Osteoblast (primary cell): Measurements from ENCODE around the gene EHD4. TPM values are rescaled to one million over a fixed set of nuclear protein-coding genes. Genes with fewer than 3 reads are reported as not detected.
A peak's percentile ranks its signal among the peaks of the same experiment; 100 is the strongest.

Source experiments
- DNase-seq: peaks from one replicate; pipeline ENCODE4 v3.0.0; 2011; ENCODE audit warnings: low spot score, mixed read lengths; ENCODE audit not compliant: insufficient read length; ENCODE audit errors: missing footprints
- H2AFZ ChIP-seq: 2 replicates; pipeline ENCODE4 v1.6.0; 2011; ENCODE audit warnings: mild to moderate bottlenecking, low read length
- H3K27ac ChIP-seq: 2 replicates; pipeline ENCODE4 v1.5.1; 2011; ENCODE audit warnings: mild to moderate bottlenecking, low read depth, low read length, moderate library complexity
- H3K27me3 ChIP-seq: 2 replicates; pipeline ENCODE4 v1.6.0; 2012; ENCODE audit warnings: mild to moderate bottlenecking, control low read depth, inconsistent platforms, low read length, moderate library complexity; ENCODE audit not compliant: insufficient read depth
- H3K36me3 ChIP-seq: 2 replicates; pipeline ENCODE4 v1.5.1; 2011; ENCODE audit warnings: mild to moderate bottlenecking, low read length, control low read depth, moderate library complexity; ENCODE audit not compliant: insufficient read depth
- H3K4me1 ChIP-seq: 2 replicates; pipeline ENCODE4 v1.5.1; 2011; ENCODE audit warnings: mild to moderate bottlenecking, low read length, control low read depth, moderate library complexity; ENCODE audit not compliant: insufficient read depth
- H3K4me2 ChIP-seq: 2 replicates; pipeline ENCODE4 v1.6.0; 2011; ENCODE audit warnings: mild to moderate bottlenecking, low read length; ENCODE audit not compliant: insufficient read depth
- H3K4me3 ChIP-seq: fragments of 200-600 bp; sonication (generic); 3 replicates; pipeline ENCODE4 v1.5.1; 2012; ENCODE audit warnings: mild to moderate bottlenecking, low read length, inconsistent platforms; ENCODE audit not compliant: insufficient read depth
- H3K79me2 ChIP-seq: 2 replicates; pipeline ENCODE4 v1.6.0; 2012; ENCODE audit warnings: mild to moderate bottlenecking, low read length, control low read depth, inconsistent platforms; ENCODE audit not compliant: insufficient read depth
- H3K9me3 ChIP-seq: 2 replicates; pipeline ENCODE4 v1.5.1; 2011; ENCODE audit warnings: low read depth, low read length, control low read depth
- H4K20me1 ChIP-seq: 2 replicates; pipeline ENCODE4 v1.6.0; 2012; ENCODE audit warnings: mild to moderate bottlenecking, low read length, control low read depth; ENCODE audit not compliant: insufficient read depth
- total RNA-seq: library from RNA; depleted of rRNA; stranded (reverse); fragments of >200 nt; gene quantifications from 2 replicates; pipeline ENCODE4 v1.2.3, GENCODE V29; 2012
- TF ChIP-seq, protein P1 (sequence below): IDR thresholded peaks from 2 replicates; pipeline ENCODE4 v1.5.1; 2011; ENCODE audit warnings: mild to moderate bottlenecking, low read depth, low read length, moderate library complexity; ENCODE audit errors: extremely low read depth

The EHD4 gene
- 15.9 and 18.0 TPM in 2 replicates for total RNA-seq

DNA sequence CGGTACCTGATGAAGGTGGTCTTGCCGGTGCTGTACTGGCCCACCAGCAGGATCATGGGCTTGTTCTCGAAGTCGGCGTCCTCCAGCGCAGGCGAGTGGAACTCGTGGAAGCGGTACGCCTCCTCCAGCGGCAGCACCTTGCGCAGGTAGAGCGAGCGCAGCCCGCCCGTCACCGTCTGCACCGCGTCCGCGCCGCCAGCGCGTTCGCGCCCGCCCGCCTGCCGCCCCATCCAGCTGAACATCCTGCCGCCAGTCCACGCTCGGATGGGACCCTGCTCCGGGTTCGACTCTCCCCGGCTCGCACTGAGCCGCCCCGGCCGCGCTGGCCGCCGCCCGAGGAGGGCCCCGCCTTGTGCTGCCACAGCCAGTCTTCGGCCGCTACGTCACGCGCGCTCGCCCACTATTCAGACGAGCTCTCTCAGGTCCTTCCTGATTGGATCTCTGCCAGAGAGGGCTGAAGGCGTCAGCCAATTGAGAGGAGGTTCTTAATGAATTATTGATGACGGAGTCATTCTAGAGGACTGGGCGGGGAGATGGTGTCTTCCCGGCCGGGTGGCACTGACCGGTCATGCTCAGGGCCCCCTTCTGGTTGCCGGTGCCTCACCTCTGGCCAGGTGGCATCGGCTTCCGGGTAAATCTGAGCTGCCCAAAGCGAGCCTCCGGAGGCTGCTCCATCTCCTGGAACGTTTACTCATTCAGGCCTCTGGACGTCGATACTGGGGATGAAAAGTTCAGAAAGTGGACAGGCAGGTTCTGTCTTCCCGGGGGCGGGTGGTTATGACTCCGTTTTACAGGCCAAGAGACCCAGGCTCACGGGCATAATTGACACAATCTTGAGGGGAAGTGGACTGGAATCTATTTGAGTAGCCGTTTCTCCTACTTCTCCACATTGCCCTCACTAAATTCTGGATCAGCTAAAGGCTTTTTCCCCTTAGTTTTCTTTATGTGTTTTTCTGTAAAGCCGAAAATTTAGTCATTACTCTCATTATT is at the start of gene EHD4:
Gene EHD4, minus strand, starts transcription at position 305 of the 990 bp plus-strand sequence. Its CDS starts 63 bp downstream, at position 242.
- Histone ChIP-seq H2AFZ (peak within 1 kb of the TSS; percentile 96), H3K27me3 (peaks cover 20% of the 10 kb centered on the region), H3K27ac (peak within 1 kb of the TSS; percentile 73), H4K20me1 (no peaks in the 10 kb centered on the region), H3K4me1 (peaks cover 17% of the 10 kb centered on the region), H3K36me3 (no peaks in the 10 kb centered on the region), H3K4me2 (peak within 1 kb of the TSS; percentile 90), H3K79me2 (peaks cover 38% of the 10 kb centered on the region), H3K9me3 (no peaks in the 10 kb centered on the region), H3K4me3 (peak within 1 kb of the TSS; percentile 93)
- peak; percentile 99 for DNase-seq
- TF ChIP-seq, protein P1, sequence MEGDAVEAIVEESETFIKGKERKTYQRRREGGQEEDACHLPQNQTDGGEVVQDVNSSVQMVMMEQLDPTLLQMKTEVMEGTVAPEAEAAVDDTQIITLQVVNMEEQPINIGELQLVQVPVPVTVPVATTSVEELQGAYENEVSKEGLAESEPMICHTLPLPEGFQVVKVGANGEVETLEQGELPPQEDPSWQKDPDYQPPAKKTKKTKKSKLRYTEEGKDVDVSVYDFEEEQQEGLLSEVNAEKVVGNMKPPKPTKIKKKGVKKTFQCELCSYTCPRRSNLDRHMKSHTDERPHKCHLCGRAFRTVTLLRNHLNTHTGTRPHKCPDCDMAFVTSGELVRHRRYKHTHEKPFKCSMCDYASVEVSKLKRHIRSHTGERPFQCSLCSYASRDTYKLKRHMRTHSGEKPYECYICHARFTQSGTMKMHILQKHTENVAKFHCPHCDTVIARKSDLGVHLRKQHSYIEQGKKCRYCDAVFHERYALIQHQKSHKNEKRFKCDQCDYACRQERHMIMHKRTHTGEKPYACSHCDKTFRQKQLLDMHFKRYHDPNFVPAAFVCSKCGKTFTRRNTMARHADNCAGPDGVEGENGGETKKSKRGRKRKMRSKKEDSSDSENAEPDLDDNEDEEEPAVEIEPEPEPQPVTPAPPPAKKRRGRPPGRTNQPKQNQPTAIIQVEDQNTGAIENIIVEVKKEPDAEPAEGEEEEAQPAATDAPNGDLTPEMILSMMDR = peak; percentile 31

- Histone ChIP-seq H3K9me3 (no peaks in the 10 kb centered on the region), H3K27ac (no peak overlapping the region), H3K27me3 (peaks cover 19% of the 10 kb centered on the region), H3K4me2 (no peak overlapping the region), H3K36me3 (no peaks in the 10 kb centered on the region), H3K79me2 (no peaks in the 10 kb centered on the region), H2AFZ (no peak overlapping the region), H4K20me1 (no peaks in the 10 kb centered on the region), H3K4me1 (no peaks in the 10 kb centered on the region), H3K4me3 (no peak overlapping the region)
- TF ChIP-seq, protein P1 = no peak
- DNase-seq = no peak
Measured at GRCh38 chr15:42021593-42021992, 49.2 kb upstream of the EHD4 start.

GRCh38 chr15:42020713-42021273 is 48.4 kb upstream of the EHD4 start, which contains the start of gene PLA2G4E:
TSS of gene PLA2G4E (minus strand) at chr15:42021042. CDS start at chr15:42021030, 12 bp downstream.
- H3K4me1 ChIP-seq = no peaks in the 10 kb centered on the region
- no peak for DNase-seq
- H3K79me2 ChIP-seq = no peaks in the 10 kb centered on the region
- H3K4me3 ChIP-seq = no peak within 1 kb of the TSS
- H2AFZ ChIP-seq = no peak within 1 kb of the TSS
- H3K27ac ChIP-seq = no peak within 1 kb of the TSS
- H3K27me3 ChIP-seq = peaks cover 19% of the 10 kb centered on the region
- no peaks in the 10 kb centered on the region for H4K20me1 ChIP-seq
- H3K9me3 ChIP-seq = no peaks in the 10 kb centered on the region
- H3K36me3 ChIP-seq = no peaks in the 10 kb centered on the region
- H3K4me2 ChIP-seq = no peak within 1 kb of the TSS
- TF ChIP-seq, protein P1 = no peak
